GM19025 (cell line): ENCODE measurements around the gene MAGEA1.
"Not testable (repeated sequence)": the region's sequence is repeated elsewhere in the genome, so short reads cannot be mapped to it uniquely, and the experiment has no call there.

ENCODE experiments used
- ATAC-seq: cut with Tn5 transposase; IDR thresholded peaks from one replicate; pipeline ENCODE4 v1.9.1; 2021; ENCODE audit warnings: mild to moderate bottlenecking, low read depth, moderate library complexity; ENCODE audit not compliant: unreplicated experiment

MAGEA1 gene, protein sequence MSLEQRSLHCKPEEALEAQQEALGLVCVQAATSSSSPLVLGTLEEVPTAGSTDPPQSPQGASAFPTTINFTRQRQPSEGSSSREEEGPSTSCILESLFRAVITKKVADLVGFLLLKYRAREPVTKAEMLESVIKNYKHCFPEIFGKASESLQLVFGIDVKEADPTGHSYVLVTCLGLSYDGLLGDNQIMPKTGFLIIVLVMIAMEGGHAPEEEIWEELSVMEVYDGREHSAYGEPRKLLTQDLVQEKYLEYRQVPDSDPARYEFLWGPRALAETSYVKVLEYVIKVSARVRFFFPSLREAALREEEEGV

DNA sequence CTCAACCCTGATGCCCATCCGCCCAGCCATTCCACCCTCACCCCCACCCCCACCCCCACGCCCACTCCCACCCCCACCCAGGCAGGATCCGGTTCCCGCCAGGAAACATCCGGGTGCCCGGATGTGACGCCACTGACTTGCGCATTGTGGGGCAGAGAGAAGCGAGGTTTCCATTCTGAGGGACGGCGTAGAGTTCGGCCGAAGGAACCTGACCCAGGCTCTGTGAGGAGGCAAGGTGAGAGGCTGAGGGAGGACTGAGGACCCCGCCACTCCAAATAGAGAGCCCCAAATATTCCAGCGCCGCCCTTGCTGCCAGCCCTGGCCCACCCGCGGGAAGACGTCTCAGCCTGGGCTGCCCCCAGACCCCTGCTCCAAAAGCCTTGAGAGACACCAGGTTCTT, at the start of gene MAGEA1:
Gene MAGEA1 (plus strand): TSS at position 154 of the 400 bp plus-strand sequence. CDS start 3,106 bp downstream, outside the sequence.
- no peak for ATAC-seq

DNA sequence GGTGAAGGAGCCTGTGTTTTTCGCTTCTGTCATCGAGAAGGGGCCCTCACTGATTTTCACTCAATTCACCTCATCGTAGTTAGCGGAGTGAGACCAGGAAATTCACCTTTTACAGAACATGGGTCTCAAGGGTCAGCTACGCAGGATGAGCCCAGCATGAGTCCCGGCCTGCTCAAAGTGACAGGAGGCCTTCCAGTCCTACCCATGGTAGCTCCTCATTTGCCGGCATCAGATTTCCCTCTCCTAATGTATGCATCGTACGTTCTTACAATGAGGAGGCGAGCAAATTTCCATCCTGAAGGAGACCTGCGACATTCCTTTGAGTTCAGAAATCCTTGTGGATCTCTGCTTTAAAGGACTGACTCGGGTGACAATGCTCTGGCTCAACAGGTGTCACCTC, 46.2 kb upstream of the MAGEA1 start:
- not testable (repeated sequence) for ATAC-seq

DNA sequence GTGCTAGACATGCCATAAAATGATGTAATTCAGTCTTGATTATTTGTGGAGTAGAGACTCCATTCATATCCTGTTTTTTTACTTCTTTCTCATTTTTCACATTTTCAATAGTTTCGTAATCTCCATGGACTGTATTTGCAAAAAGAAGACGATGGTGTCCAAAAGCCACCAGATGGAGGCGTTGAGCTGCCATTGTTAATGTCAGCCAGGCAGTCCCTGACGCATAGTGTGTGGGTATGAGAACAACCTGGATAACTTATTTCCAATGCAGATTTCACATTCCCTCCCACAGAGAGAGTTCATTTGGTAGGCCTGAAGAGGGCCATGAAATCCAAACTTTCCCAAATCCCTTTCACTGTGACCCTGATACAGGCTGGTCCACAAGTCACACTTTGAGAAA, 40.0 kb upstream of the MAGEA1 start:
- not testable (repeated sequence) for ATAC-seq

DNA sequence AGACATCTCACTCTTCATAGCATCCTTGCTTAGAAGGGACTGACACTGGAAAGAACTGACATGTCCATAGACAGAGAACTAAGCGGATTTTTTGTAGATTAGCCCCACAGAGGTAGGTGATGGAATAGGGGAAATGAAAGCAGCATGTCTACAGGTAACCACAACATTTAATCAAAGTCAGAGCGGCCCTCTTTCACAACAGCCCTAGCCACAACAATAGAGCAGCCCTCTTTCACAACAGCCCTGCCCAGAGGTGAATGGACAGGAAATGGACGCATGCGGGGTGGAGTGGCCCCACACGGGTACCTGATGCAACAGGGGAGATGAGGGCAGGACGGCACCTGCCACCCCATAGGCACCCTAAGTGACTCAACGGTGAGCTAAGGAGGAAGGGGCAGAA, 32.8 kb upstream of the MAGEA1 start:
- not testable (repeated sequence) for ATAC-seq

DNA sequence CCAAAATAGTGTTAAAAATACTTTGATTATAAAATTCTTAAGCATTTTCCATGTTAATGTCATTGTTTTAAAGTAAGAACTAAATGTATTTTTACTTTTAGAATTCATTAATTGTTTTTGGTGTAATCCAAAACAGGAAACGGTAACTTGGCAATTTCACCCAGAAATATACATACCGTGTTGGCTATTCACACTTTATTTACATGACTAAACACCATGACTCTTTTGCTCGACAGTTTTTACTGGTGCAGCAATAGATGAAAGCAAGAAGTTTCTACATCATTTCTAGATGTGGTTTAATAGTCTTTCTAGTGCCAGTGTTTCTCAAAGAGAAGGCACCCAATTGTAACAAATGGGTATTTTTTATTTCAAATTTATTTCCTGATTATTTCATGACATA, 25.6 kb upstream of the MAGEA1 start:
- no peak for ATAC-seq

DNA sequence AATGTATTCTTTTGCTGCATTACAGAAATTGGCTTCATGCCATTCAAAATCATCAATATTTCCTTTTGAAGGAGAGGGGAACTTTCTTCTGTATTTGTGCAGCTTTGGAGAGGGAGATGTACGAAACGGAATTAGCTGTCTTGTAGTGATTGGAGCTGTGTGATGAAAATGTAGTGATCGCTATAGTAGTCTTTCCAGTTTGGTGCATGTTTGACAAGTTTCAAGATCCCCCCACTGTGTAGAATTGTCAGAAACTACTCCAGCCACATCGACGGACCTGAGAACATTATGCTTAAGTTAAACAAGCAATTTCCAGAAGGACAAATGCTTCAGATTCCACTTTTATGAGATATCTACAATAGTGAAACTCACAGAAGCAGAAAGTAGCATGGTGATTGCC, 21.6 kb upstream of the MAGEA1 start:
- ATAC-seq, result no peak

DNA sequence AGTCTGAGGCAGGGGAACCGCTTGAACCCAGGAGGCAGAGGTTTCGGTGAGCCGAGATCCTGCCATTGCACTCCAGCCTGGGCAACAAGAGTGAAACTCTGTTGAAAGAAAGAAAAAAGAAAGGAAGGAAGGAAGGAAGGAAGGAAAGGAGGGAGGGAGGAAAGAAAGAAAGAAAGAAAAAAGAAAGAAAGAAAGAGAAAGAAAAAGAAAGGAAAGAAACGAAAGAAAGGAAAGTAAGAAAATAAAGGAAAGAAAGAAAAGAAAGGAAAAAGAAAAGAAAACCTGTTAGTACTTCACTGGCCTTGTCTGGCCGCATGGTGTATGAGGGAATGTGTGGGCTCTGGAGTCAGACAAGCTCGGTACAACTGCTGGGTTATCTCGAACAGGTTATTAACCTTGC, 20.8 kb upstream of the MAGEA1 start:
- no peak for ATAC-seq

DNA sequence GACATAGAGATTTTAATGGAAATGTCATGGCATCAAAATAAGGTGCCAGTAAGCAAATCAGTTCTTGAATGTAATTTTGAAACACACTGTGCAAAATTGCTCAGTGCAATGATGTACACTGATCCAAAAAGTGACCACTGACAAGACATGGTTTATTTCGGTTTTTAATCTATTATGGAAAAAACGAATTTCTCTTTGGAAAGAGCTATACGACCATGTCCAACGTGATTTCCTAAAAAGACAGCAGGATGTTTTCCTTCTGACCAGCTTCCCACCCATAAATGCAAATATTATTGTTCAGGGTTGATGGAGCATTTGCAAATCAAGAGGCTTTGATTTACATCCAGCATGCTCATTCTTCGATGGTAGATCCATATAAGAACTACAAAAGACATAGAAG, 17.1 kb upstream of the MAGEA1 start:
- no peak for ATAC-seq

DNA sequence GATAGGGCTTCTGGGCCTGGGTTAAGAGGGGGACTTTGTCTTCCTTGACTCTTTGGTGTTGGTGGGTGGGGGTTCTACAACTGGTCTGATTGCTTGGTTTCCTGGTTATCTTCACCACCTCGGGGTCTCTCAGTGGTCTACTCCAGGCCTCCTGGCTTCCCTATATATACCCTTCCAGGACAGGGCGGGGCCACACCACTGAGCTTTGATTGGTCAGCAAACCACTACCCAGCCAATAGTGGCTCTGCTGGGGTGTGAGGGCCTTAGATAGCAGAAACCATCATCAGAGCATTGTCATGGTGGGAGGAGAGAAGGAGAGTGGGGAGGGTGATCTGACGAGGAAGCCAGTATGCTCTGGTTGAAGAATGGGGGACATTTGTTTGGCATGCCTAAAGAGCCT, 14.4 kb upstream of the MAGEA1 start:
- no peak for ATAC-seq

DNA sequence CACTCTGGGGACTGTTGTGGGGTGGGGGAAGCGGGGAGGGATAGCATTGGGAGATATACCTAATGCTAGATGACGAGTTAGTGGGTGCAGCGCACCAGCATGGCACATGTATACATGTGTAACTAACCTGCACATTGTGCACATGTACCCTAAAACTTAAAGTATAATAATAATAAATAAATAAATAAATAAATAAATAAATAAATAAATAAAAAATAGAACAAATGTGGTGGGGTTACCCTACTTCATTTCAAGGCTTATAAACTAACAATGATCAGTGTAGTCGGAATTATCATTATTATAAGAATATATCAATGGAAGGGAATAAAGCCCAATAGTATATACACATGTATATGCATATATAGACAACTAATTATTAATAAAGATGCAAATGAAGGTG, 10.7 kb upstream of the MAGEA1 start:
- ATAC-seq, result not testable (repeated sequence)

DNA sequence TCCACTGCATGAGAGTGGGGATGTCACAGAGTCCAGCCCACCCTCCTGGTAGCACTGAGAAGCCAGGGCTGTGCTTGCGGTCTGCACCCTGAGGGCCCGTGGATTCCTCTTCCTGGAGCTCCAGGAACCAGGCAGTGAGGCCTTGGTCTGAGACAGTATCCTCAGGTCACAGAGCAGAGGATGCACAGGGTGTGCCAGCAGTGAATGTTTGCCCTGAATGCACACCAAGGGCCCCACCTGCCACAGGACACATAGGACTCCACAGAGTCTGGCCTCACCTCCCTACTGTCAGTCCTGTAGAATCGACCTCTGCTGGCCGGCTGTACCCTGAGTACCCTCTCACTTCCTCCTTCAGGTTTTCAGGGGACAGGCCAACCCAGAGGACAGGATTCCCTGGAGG, 2.7 kb downstream of the MAGEA1 start:
- no peak for ATAC-seq

DNA sequence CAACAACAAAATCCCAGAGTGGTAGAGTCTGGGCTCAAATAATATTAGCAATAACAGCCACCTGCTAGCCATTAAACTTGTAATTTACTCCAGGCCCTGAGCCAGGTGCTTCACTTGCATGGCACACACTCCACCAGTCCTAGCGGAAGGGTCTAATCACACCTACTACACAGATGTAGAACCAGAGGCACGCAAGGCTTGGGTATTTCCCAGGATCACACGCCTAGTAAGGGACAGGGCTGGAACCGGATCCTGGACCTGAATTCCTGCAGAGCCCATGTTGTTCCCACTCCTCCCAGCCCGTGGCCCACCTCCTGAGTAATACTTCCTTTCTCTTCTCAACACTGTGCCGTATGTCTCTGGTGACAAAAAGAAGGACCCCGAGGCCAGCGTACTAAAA, 5.7 kb downstream of the MAGEA1 start:
- ATAC-seq, result no peak

DNA sequence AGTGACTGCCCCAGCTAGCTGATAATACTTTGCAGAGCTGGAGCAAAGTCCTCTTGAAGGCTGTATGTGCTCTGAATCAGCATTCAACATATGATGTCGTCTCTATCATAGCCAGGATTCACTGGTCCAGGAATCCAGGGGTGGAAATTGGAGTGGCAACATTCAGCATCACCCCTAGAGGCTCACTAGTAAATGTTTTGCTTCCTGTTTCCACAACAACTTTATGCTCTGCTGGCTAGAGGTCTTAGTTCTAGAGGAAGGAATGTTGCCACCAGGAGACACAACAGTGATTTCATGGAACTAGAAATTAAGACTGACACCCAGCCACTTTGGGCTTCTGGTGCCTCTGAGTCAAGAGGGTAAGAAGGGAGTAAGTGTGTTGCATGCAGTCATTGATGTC, 11.3 kb downstream of the MAGEA1 start:
- ATAC-seq, result no peak

DNA sequence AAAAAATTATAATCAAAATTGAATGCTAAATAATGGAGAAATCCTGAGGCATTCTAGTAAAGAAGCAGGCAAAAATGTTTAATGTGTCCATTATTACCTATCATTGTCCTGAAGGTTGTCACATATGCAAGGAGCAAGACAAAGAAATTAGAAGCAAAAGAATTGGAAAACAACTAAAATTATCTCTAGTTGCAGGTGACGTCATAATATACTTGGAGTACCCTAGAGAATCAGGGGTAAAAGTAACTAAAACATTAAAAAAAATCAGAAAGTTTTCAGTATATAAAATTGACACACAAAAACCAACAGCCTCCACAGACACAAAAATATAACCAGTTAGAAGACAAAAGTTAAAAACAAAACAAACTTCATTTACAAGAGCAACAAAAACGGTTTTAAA, 21.4 kb downstream of the MAGEA1 start:
- no peak for ATAC-seq

DNA sequence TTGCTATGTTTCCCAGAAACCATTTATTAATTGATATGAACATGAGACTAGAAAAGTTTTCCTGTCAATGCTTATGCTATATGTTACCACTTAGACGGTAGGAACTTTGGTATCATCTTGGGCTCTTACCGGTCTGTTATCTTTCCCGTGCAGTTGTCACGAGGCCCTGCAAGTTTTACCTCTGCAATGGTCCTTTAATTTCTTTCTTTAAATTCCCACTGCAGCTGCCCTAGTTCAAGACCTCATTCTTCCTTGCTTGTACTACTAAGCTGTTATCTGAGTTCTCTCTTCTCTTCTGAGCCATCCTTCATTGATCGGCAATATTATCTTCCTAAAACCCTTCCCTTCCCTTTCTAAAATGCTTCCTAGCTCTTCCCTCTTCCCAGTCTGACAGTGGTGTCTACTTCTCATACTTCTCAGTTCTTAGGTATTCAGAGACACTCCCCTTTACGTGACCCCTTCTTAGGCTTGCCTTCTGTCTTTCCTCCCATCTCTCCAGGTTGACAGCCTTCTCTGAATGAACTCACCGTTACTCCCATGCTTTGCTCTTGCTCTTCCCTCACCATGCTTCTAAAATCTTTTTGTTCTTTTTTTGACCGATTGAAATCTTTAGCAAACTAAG, 27.5 kb downstream of the MAGEA1 start:
- ATAC-seq, result no peak

DNA sequence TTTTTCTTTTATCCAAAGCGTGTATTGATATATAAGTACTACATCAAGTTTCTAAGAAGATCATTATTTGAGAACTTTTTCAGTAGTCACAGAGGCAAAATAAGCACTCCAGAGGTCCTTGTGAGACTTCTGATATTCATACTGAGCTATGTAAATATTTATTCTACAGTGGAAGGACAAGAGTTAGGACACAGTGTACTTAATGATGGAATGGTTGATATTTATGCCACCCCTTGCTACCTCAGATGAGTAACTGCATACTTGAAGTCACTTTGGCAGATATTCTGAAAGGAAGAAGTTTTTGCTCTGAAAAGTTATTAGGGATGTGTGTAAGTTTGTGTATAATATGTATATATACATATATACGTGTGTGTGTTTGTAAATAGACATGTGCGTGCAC, 30.3 kb downstream of the MAGEA1 start:
- no peak for ATAC-seq

DNA sequence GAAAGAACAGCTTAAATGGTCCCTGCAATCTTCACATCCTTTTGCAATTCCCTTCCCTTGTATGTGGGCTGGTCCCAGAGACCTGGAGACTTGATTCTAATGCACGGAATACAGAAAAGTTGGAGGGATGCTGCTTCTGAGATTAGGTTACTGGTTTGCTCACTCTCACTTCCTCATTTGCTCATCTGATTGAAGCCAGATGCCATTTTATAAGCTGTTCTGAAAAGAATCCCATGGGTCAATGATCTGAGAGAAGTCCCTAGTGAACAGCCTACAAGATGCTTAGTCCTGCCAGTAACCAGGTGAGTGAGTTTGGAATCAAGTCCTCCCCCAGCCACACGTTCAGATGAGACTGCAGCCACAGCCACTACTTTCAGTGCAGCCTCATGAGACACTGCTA, 35.9 kb downstream of the MAGEA1 start:
- no peak for ATAC-seq

DNA sequence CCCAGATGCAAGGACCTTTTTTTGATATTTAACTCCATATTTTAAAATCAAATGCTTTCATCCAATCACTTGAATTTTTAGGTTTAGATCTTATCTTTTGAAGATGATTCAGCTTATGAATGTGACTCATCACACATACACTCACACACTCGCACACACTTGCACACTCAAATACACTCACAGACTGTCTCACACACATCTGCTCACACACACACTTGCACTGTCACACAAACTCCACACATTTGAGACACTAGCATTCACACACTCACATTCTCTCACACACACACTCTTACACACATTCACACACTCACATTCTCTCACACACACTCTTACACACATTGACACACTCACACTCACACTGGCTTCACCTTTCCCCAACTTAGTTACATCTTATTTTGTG, 37.8 kb downstream of the MAGEA1 start:
- no peak for ATAC-seq

DNA sequence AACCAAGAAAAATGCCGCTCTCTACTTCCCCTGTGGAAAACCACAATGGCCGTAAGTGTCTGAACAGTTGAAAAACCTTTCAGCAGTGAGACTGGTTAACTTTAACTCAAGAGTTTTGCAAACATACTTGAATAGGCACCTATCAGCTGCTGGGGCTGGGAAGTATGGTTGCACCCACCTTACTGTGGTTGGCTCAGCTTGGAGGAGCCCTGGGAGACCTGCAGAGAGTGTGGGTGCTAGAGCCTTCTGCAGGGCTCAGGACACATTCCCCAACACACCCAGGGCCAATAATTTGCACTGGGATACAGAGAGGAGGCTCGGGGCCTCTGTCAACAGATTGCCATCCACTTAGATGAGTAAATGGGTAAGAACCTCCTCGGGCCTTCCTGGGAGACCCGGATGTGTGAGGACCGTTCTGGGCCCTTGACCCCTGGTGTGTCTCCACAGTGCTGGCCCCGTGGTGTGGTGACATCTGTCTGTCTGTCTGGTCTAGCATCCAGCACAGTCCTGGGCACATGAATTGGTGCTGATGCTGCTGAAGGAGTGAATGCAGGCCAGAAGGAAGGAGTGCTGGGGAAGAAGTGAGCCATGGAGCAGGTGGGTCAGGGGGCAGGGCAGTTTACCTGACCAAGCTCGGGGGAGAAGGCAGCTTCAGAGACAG, 46.5 kb downstream of the MAGEA1 start:
- ATAC-seq, result no peak

DNA sequence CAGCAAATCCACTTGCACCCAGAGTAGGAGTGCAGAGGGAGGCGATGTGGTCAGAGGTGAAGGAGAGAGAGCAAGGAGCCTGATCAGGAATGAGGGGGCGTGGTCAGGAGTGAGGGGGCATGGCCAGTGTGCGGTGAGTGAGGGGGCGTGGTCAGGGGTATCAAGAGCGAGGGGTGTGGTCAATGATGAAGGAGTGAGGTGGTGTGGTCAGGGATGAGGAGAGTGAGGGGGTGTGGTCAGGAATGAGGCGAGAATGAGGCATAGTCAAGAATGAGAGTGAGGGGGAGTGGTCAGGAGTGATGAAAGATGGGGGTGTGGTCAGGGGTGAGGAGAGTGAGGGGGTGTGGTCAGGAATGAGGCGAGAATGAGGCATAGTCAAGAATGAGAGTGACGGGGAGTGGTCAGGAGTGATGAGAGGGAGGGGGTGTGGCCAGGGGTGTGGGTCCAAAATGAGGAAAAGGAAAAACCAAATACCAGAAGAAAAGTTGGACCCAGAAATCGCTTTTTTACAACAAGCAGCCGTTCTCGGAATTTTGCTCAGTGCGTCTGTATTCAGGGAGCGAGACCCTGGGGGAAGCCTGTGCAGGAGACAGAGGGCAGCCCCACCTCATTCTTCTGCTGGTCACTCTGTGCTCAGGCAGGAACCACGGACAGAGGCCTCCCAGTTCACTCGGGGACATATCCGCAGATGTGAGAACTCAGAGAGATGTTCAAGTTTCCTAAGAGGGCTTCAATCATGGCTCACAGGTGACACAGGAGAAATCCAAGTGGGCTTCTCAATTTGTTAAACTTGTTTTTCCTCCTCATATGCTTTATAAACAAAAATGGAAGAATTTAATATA, 47.5 kb downstream of the MAGEA1 start:
- ATAC-seq, result no peak
